H9 (cell line): ENCODE data around the gene DLG2. TPM values are rescaled to one million over a fixed set of nuclear protein-coding genes. Genes with fewer than 3 reads are reported as not detected.

Experiments used
- DNase-seq: peaks from one replicate; pipeline ENCODE4 v3.0.0-alpha.2; 2017
- H2AFZ ChIP-seq: one replicate; pipeline ENCODE4 v1.6.1; 2013; ENCODE audit warnings: mild to moderate bottlenecking, low read length, control low read depth, moderate library complexity
- H2AK5ac ChIP-seq: 2 replicates; pipeline ENCODE4 v1.6.1; 2013; ENCODE audit warnings: low read length, control low read depth, mixed read lengths; ENCODE audit not compliant: insufficient read length
- H2BK120ac ChIP-seq: one replicate; pipeline ENCODE4 v1.6.1; 2013; ENCODE audit warnings: low read depth, mild to moderate bottlenecking, low read length, control low read depth, inconsistent platforms; ENCODE audit not compliant: poor library complexity, severe bottlenecking
- H2BK12ac ChIP-seq: 2 replicates; pipeline ENCODE4 v1.6.1; 2013; ENCODE audit warnings: low read length, control low read depth, mixed read lengths, low read depth; ENCODE audit not compliant: insufficient read length
- H2BK15ac ChIP-seq: 2 replicates; pipeline ENCODE4 v1.6.1; 2013; ENCODE audit warnings: low read depth, low read length, control low read depth
- H2BK20ac ChIP-seq: one replicate; pipeline ENCODE4 v1.6.1; 2013; ENCODE audit warnings: low read depth, mild to moderate bottlenecking, low read length, control low read depth, inconsistent platforms; ENCODE audit not compliant: poor library complexity, severe bottlenecking
- H2BK5ac ChIP-seq: 2 replicates; pipeline ENCODE4 v1.6.1; 2013; ENCODE audit warnings: low read length, control low read depth, mixed read lengths; ENCODE audit not compliant: insufficient read length
- H3K14ac ChIP-seq: 2 replicates; pipeline ENCODE4 v1.6.1; 2013; ENCODE audit warnings: low read length, control low read depth; ENCODE audit not compliant: insufficient read depth
- H3K18ac ChIP-seq: 2 replicates; pipeline ENCODE4 v1.6.1; 2013; ENCODE audit warnings: low read depth, mild to moderate bottlenecking, mixed read lengths, low read length, control low read depth; ENCODE audit not compliant: insufficient read length
- H3K23ac ChIP-seq: 2 replicates; pipeline ENCODE4 v1.6.1; 2013; ENCODE audit warnings: low read length, control low read depth, mixed read lengths, low read depth; ENCODE audit not compliant: insufficient read length
- H3K23me2 ChIP-seq: 2 replicates; pipeline ENCODE4 v1.6.1; 2013; ENCODE audit warnings: low read depth, mild to moderate bottlenecking, mixed read lengths, low read length, control low read depth; ENCODE audit not compliant: insufficient read length, poor library complexity, severe bottlenecking
- H3K27ac ChIP-seq: 2 replicates; pipeline ENCODE4 v1.5.1; 2013; ENCODE audit warnings: low read length, control low read depth, mixed read lengths, low read depth; ENCODE audit not compliant: insufficient read length
- H3K27me3 ChIP-seq: 2 replicates; pipeline ENCODE4 v1.6.1; 2013; ENCODE audit warnings: low read length, control low read depth, inconsistent platforms; ENCODE audit not compliant: insufficient read depth
- H3K4ac ChIP-seq: 2 replicates; pipeline ENCODE4 v1.6.1; 2013; ENCODE audit warnings: low read depth, mild to moderate bottlenecking, control low read depth, inconsistent platforms, low read length, moderate library complexity
- H3K4me1 ChIP-seq: 2 replicates; pipeline ENCODE4 v1.6.1; 2013; ENCODE audit warnings: low read length, control low read depth, inconsistent platforms; ENCODE audit not compliant: insufficient read depth
- H3K4me2 ChIP-seq: 2 replicates; pipeline ENCODE4 v1.6.1; 2013; ENCODE audit warnings: low read length, control low read depth, mixed read lengths; ENCODE audit not compliant: insufficient read length, insufficient read depth
- H3K56ac ChIP-seq: 2 replicates; pipeline ENCODE4 v1.6.1; 2013; ENCODE audit warnings: low read depth, mild to moderate bottlenecking, mixed read lengths, low read length, control low read depth; ENCODE audit not compliant: insufficient read length
- H3K79me1 ChIP-seq: 2 replicates; pipeline ENCODE4 v1.6.1; 2013; ENCODE audit warnings: low read depth, mild to moderate bottlenecking, moderate library complexity, low read length, control low read depth, inconsistent platforms; ENCODE audit not compliant: insufficient read depth, poor library complexity, severe bottlenecking
- H3K79me2 ChIP-seq: 2 replicates; pipeline ENCODE4 v1.6.1; 2013; ENCODE audit warnings: low read length, control low read depth, inconsistent platforms; ENCODE audit not compliant: insufficient read depth
- H3K9ac ChIP-seq: 2 replicates; pipeline ENCODE4 v1.6.1; 2013; ENCODE audit warnings: low read length, control low read depth, mixed read lengths; ENCODE audit not compliant: insufficient read length; ENCODE audit errors: extremely low read depth
- H3K9me3 ChIP-seq: one replicate; pipeline ENCODE4 v1.6.1; 2013; ENCODE audit warnings: low read depth, low read length, inconsistent platforms; ENCODE audit not compliant: control insufficient read depth
- H3T11ph ChIP-seq: one replicate; pipeline ENCODE4 v1.6.1; 2013; ENCODE audit warnings: mild to moderate bottlenecking, low read length, control low read depth, inconsistent platforms
- H4K20me1 ChIP-seq: one replicate; pipeline ENCODE4 v1.6.1; 2013; ENCODE audit not compliant: control insufficient read depth, insufficient read length, insufficient read depth
- H4K5ac ChIP-seq: 2 replicates; pipeline ENCODE4 v1.6.1; 2013; ENCODE audit warnings: low read depth, mild to moderate bottlenecking, mixed read lengths, low read length, control low read depth; ENCODE audit not compliant: insufficient read length
- H4K8ac ChIP-seq: replicated peaks from 2 replicates; pipeline ENCODE4 v1.6.1; 2013; ENCODE audit warnings: low read length, control low read depth, mixed read lengths, low read depth; ENCODE audit not compliant: insufficient read length
- H4K91ac ChIP-seq: 2 replicates; pipeline ENCODE4 v1.6.1; 2013; ENCODE audit warnings: low read depth, mild to moderate bottlenecking, moderate library complexity, mixed read lengths, low read length, control low read depth; ENCODE audit not compliant: insufficient read length
- H3K27ac Mint-ChIP-seq, 3 experiments: 2 replicates in 2 of 3; 3 replicates in 1 of 3; pipeline ENCODE4 v1.8.0; 2020 to 2021; ENCODE audit warnings: mixed read lengths in 3 of 3, mild to moderate bottlenecking in 1 of 3, moderate library complexity in 1 of 3
- H3K27me3 Mint-ChIP-seq: 2 replicates; pipeline ENCODE4 v1.8.0; 2021; ENCODE audit warnings: low read depth, mild to moderate bottlenecking, moderate library complexity, mixed read lengths
- H3K36me3 Mint-ChIP-seq, 3 experiments: 2 replicates in 2 of 3; 3 replicates in 1 of 3; pipeline ENCODE4 v1.8.0; 2020 to 2021; ENCODE audit warnings: low read depth in 3 of 3, mixed read lengths in 3 of 3; ENCODE audit not compliant: insufficient read depth in 1 of 3
- H3K4me1 Mint-ChIP-seq, 2 experiments: 2 replicates each; pipeline ENCODE4 v1.8.0; 2020; ENCODE audit warnings: mixed read lengths in 2 of 2
- H3K4me3 Mint-ChIP-seq, 2 experiments: 2 replicates in 1 of 2; 3 replicates in 1 of 2; pipeline ENCODE4 v1.8.0; 2020 to 2021; ENCODE audit warnings: mild to moderate bottlenecking in 2 of 2, mixed read lengths in 2 of 2, moderate library complexity in 1 of 2
- H3K9me3 Mint-ChIP-seq, 2 experiments: 2 replicates in 1 of 2; 3 replicates in 1 of 2; pipeline ENCODE4 v1.8.0; 2020; ENCODE audit warnings: mild to moderate bottlenecking in 2 of 2, mixed read lengths in 2 of 2, moderate library complexity in 1 of 2
- WGBS: extraction: QIAGEN DNeasy Blood & Tissue Kit; methylation state at CpG from one replicate; pipeline ENCODE4 v1.1.7; 2013; ENCODE audit warnings: missing lambda C conversion rate, low lambda C conversion rate, mixed read lengths; ENCODE audit not compliant: insufficient read length; ENCODE audit errors: extremely low coverage; 5-methylcytosine and 5-hydroxymethylcytosine counted together
- total RNA-seq: library from RNA; stranded (reverse); gene quantifications from 2 replicates; pipeline ENCODE4 v1.2.1, GENCODE V29; 2021
- TF ChIP-seq, protein P1 (sequence below): fragments of 200-600 bp; sonication (generic); conservative IDR thresholded peaks from 3 replicates; pipeline ENCODE4 v1.8.0; 2021; ENCODE audit warnings: antibody characterized with exemption, mild to moderate bottlenecking

The DLG2 gene
- total RNA-seq, 1 experiment from 2014 or later = 8.0 TPM

DNA sequence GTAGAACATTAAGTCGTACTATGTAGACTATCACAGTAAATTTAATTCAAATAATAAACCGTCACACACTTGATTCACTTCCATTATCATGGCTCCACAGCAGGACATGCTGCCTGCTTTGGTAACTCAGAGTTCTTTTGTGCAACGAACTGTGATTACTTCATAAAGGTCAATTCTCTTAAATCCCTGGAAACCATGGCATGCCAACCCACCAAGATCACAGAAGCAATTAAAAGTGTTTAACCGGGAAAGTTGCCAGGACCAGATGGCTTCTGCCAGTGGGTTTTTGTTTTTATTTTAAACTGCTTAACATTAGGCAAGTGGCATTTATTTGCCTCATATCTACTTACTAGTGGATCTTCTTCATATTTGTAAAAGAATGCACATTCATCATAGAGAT, 1162.1 kb downstream of the DLG2 start:
- Histone ChIP-seq H2BK120ac (no peak overlapping the region), H3K18ac (no peak overlapping the region), H4K8ac (no peak overlapping the region), H3K79me2 (no peaks in the 10 kb centered on the region), H3T11ph (no peak overlapping the region), H4K20me1 (no peaks in the 10 kb centered on the region), H3K56ac (no peak overlapping the region), H3K9me3 (no peaks in the 10 kb centered on the region), H3K4me2 (no peak overlapping the region), H3K23ac (no peak overlapping the region), H3K27ac (no peak overlapping the region), H3K27me3 (no peaks in the 10 kb centered on the region), H3K9ac (no peak overlapping the region), H4K5ac (no peak overlapping the region), H2BK20ac (no peak overlapping the region), H2BK12ac (no peak overlapping the region), H3K79me1 (no peaks in the 10 kb centered on the region), H2BK5ac (no peak overlapping the region), H3K23me2 (no peaks in the 10 kb centered on the region), H4K91ac (no peak overlapping the region), H3K4ac (no peak overlapping the region), H3K4me1 (0 out of 2 replicates have a peak, but pooled peaks cover 2% of the 10 kb centered on the region), H2AFZ (no peak overlapping the region), H2AK5ac (no peak overlapping the region), H2BK15ac (no peak overlapping the region), H3K14ac (no peak overlapping the region)
- Mint-ChIP-seq H3K36me3 (no peaks in the 10 kb centered on the region), H3K9me3 (no peaks in the 10 kb centered on the region), H3K27ac (no peak overlapping the region), H3K4me1 (peaks cover 4 to 7% of the 10 kb centered on the region in 2 experiments), H3K27me3 (no peaks in the 10 kb centered on the region), H3K4me3 (no peak overlapping the region)
- TF ChIP-seq, protein P1, sequence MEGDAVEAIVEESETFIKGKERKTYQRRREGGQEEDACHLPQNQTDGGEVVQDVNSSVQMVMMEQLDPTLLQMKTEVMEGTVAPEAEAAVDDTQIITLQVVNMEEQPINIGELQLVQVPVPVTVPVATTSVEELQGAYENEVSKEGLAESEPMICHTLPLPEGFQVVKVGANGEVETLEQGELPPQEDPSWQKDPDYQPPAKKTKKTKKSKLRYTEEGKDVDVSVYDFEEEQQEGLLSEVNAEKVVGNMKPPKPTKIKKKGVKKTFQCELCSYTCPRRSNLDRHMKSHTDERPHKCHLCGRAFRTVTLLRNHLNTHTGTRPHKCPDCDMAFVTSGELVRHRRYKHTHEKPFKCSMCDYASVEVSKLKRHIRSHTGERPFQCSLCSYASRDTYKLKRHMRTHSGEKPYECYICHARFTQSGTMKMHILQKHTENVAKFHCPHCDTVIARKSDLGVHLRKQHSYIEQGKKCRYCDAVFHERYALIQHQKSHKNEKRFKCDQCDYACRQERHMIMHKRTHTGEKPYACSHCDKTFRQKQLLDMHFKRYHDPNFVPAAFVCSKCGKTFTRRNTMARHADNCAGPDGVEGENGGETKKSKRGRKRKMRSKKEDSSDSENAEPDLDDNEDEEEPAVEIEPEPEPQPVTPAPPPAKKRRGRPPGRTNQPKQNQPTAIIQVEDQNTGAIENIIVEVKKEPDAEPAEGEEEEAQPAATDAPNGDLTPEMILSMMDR = no peak
- no CpG with 5 or more reads among the region's 4 CpGs for WGBS
- no peak for DNase-seq
